Stomach smooth muscle (tissue), 2 donors: ENCODE data around the gene DIDO1.

Experiments used
- H3K27ac ChIP-seq: one replicate; pipeline ENCODE4 v1.7.0; 2013; ENCODE audit warnings: mild to moderate bottlenecking, low read length, inconsistent platforms
- H3K27me3 ChIP-seq, 2 donors: one replicate each; pipeline ENCODE4 v1.7.0; 2013; ENCODE audit warnings: low read length in 2 of 2; ENCODE audit not compliant: insufficient read depth in 2 of 2, control insufficient read depth in 1 of 2
- H3K36me3 ChIP-seq, 2 donors: one replicate each; pipeline ENCODE4 v1.7.0; 2013; ENCODE audit warnings: low read length in 2 of 2; ENCODE audit not compliant: control insufficient read depth in 2 of 2, insufficient read depth in 2 of 2
- H3K4me1 ChIP-seq: one replicate; pipeline ENCODE4 v1.7.0; 2013; ENCODE audit warnings: low read length; ENCODE audit not compliant: control insufficient read depth, insufficient read depth
- H3K4me3 ChIP-seq, 2 donors: one replicate each; pipeline ENCODE4 v1.7.0; 2013; ENCODE audit warnings: low read length in 2 of 2
- H3K9ac ChIP-seq, 2 donors: one replicate each; pipeline ENCODE4 v1.7.0; 2013; ENCODE audit warnings: low read length in 2 of 2, mild to moderate bottlenecking in 1 of 2
- H3K9me3 ChIP-seq, 2 donors: one replicate each; pipeline ENCODE4 v1.7.0; 2013; ENCODE audit warnings: low read length in 2 of 2; ENCODE audit not compliant: control insufficient read depth in 2 of 2
- donor health status: healthy.
- donor health status: Pancreatic carcinoma.

Gene DIDO1

DNA sequence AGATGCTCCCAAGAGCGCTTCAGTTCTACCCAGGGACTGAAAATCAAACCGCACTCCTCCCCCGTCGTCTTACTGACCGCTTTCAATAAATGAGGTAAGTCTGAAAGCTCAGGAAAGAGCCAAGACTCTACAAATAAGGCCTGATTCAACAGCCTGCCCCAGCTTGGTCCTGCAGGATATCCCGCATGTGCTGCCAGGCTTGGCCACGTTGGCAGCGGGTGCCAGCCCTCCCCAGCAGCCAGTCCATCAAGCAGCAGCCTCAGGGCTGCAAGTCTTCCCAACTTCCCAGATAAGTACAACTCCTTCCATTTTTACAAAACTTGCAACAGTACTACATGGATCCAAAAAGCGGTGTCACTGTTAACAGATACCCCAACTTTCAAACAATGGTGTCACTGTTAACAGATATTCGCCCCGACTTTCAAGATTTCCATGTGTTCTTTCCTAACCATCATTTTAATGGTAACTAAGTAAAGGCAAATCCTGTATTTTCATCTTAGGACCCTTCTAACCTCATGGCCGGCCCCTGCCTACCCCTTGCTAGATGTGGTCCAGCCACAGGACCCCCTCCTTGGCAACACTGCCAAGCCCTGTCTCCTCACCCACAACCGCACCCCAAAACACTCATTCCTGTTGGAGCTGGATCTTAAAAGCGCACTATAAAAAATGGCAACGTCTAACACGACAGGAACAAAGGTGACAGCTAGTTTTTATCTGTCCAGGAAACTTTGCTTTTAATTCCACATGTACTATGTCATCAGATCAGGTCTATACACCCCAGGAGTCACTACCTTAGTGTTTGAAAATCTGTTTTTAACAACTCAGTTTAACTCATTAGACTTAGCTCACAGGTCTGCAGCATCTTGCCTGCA is 28.0 kb downstream of the DIDO1 start:
- Histone ChIP-seq H3K36me3 (peaks cover 33% of the 10 kb centered on the region in 2 donors), H3K4me1 (peaks cover 30% of the 10 kb centered on the region), H3K9ac (peak overlapping the region; percentile 19 to 68), H3K9me3 (no peaks in the 10 kb centered on the region), H3K27ac (peak overlapping the region; percentile 92), H3K4me3 (peak overlapping the region in 1 of 2 donors; percentile 35), H3K27me3 (no peaks in the 10 kb centered on the region)

DNA sequence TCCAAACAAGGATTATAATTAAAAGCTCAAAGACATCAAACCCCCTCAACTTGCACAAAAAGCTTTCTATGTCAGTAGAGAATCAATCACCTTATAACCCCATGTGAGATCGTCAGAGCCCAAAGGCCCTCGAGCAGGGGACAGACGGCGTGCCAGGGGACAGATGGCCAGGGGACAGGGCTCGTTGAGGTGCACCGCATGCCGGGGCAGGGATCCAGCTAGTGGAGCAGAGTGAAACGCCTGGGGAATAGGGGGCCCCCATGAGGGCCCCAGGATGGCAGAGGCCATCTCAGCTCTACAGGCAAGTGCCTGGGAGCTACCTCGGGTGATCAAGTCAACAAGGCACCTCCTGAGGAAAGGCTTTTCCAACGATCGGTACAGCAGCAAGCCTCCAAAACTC is 28.6 kb downstream of the DIDO1 start:
- H3K36me3 ChIP-seq = peaks cover 32 to 34% of the 10 kb centered on the region in 2 donors

DNA sequence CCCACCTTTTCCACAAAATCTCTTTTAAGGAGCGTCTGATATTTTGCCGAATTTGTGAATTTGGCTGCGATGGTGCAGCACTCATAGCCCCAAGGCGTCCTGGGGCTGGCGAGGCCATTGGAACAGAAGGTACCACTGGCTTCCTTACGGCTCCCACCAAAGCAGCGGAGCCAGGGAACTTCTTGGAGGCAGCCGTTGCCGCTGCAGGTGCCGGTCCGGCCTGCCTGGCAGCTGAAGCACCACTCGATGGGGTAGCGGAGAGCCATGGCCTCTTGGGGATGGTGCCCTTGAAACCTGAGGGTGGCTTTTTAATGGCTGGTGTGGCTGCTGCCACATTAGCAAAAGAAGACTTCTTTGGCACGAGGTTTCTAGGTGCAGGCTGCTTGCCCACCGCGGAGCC is 29.8 kb downstream of the DIDO1 start:
- no peaks in the 10 kb centered on the region for H3K27me3 ChIP-seq
- no peak overlapping the region for H3K9ac ChIP-seq
- H3K4me1 ChIP-seq = peaks cover 28% of the 10 kb centered on the region
- H3K36me3 ChIP-seq = peaks cover 41% of the 10 kb centered on the region in 2 donors
- H3K9me3 ChIP-seq = no peaks in the 10 kb centered on the region
- no peak overlapping the region for H3K4me3 ChIP-seq
- H3K27ac ChIP-seq = peak overlapping the region; percentile 92

More for the DNA sequence above, 28.6 kb downstream of the DIDO1 start:
- Histone ChIP-seq H3K27me3 (no peaks in the 10 kb centered on the region), H3K9ac (peak overlapping the region; percentile 19 to 68), H3K9me3 (no peaks in the 10 kb centered on the region), H3K4me1 (peaks cover 28% of the 10 kb centered on the region), H3K27ac (peak overlapping the region; percentile 92), H3K4me3 (peak overlapping the region in 1 of 2 donors; percentile 35)

DNA sequence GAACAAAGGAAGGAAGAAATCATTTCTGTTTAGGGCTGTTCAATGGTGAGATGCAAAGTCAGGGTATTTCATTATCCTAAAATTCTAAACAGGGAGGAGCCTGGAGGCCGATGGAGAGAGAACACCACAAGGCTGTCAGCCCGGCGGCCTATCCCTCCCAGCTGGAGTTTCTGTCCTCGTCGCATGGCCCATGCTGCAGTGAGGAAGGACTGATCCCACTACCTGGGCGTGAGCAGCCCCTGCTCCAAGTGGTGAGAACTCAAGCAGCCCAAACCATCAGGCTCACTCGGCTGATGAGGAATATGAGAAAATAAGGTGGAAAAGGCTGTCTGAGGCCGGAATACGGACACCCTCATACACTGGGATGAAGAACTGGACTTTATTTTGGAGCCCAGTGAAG is 30.8 kb downstream of the DIDO1 start:
- Histone ChIP-seq H3K4me1 (peaks cover 26% of the 10 kb centered on the region), H3K36me3 (peaks cover 45 to 50% of the 10 kb centered on the region in 2 donors), H3K27ac (no peak overlapping the region), H3K4me3 (no peak overlapping the region), H3K27me3 (no peaks in the 10 kb centered on the region), H3K9ac (no peak overlapping the region), H3K9me3 (no peaks in the 10 kb centered on the region)

DNA sequence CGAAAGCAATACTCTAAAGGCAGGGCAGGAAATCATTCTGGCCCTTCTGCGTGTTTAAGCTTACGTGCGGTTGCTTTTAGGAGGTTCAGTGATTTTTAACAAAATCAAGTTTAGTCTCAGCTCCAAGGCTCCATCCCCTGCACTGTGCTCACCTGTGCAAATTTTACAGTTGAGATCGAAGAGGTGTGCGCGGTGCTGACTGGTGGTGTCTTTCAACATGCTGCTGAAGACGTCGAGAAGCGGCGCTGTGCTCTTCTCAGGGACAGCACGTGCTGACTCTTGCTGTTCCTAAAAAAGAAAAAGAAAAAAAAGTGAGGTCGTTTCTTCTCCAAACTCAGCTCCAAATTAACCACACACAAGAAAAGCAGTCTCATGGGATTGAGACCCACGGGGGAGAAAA is 32.0 kb downstream of the DIDO1 start:
- H3K27ac ChIP-seq = no peak overlapping the region
- H3K9ac ChIP-seq = no peak overlapping the region
- H3K9me3 ChIP-seq = no peaks in the 10 kb centered on the region
- peaks cover 58 to 61% of the 10 kb centered on the region in 2 donors for H3K36me3 ChIP-seq
- H3K27me3 ChIP-seq = no peaks in the 10 kb centered on the region
- H3K4me1 ChIP-seq = peaks cover 13% of the 10 kb centered on the region
- H3K4me3 ChIP-seq = no peak overlapping the region

DNA sequence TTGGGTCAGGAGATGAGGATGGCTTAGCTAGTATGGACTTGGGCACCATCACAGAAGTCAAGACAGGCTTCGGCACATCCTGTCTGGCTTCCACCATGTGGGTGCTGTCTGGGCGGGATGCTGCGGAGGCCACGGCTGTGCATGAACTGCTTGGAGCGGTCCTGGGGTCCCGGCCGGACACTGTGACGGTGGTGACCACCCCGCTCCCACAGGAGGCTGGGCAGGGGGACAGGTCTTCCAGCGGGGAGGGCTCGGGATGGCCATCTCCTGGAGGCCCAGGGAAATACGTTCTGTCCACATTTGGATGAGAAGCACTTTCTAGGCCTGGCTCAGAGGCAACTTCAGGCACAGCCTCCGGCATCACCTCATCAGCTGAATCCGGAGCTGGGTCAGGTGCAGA is 32.6 kb downstream of the DIDO1 start:
- Histone ChIP-seq H3K4me3 (no peak overlapping the region), H3K27me3 (no peaks in the 10 kb centered on the region), H3K9ac (no peak overlapping the region), H3K9me3 (no peaks in the 10 kb centered on the region), H3K27ac (no peak overlapping the region), H3K36me3 (peaks cover 64 to 67% of the 10 kb centered on the region in 2 donors), H3K4me1 (peaks cover 8% of the 10 kb centered on the region)

DNA sequence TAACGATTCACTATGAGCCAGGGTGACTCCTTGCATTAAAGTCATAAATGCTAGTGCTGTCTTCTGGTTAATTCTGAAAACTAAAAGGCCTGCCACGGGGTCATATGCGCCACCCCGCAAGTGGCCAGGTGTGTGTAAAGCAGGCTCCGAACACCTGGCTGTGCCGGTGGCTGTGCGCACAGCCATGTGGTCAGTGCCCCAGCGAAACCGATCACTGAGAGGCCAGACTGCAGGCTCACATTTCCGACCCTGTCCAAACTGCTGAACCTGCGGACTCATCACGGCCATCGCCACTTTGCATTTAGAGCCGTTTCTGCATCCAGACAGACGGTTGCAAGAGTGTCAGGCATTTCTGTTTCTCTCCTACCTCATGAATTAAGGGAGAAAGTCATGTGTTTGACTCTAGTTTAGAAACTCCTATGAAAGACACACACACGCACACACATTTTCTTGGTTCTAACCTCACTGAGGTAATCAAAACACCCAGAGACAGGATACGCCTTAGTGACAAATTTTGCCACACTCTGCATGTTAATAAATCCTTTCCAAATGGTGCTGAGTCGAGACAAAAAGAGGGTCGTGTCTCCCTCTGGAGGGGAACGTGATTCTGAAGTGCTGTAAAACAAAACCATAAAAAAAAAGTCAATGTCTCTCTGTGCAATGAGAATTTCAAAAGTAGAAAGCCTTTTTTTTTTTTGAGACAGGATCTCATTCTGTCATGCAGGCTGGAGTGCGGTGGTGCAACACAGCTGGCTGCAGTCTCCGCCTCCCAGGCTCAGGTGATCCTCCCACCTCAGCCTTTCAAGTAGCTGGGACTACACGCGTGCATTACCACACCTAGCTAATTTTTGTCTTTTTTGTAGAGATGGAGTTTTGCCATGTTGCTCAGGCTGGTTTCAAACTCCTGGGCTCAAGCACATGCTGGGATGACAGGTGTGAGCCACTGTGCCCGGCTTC is 33.7 kb downstream of the DIDO1 start:
- Histone ChIP-seq H3K4me3 (no peak overlapping the region), H3K9ac (no peak overlapping the region), H3K9me3 (no peaks in the 10 kb centered on the region), H3K27me3 (no peaks in the 10 kb centered on the region), H3K36me3 (peaks cover 73% of the 10 kb centered on the region in 2 donors), H3K27ac (no peak overlapping the region), H3K4me1 (peaks cover 5% of the 10 kb centered on the region)

DNA sequence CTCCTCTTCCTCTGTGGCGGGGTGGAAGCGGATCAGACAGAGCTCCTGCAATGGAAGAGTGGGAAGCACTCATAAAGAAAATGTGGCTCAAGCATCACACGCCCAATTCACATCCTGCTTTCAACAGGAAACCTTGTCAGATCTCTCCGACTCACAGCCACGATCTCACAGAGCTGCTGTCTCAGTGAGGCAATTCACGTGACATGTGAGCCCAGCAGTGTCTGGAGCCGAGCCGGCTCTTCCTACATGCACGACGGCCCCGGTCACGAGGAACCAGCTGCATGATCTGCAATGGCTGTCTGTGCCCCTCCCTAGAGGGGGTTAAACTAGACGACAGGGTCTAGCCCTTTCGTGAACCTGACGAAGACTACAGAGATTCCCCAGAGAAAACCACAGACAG is 35.2 kb downstream of the DIDO1 start:
- H3K27ac ChIP-seq = no peak overlapping the region
- H3K4me1 ChIP-seq = peaks cover 12% of the 10 kb centered on the region
- H3K9me3 ChIP-seq = no peaks in the 10 kb centered on the region
- H3K27me3 ChIP-seq = no peaks in the 10 kb centered on the region
- H3K36me3 ChIP-seq = peaks cover 75 to 78% of the 10 kb centered on the region in 2 donors
- H3K9ac ChIP-seq = no peak overlapping the region
- no peak overlapping the region for H3K4me3 ChIP-seq

DNA sequence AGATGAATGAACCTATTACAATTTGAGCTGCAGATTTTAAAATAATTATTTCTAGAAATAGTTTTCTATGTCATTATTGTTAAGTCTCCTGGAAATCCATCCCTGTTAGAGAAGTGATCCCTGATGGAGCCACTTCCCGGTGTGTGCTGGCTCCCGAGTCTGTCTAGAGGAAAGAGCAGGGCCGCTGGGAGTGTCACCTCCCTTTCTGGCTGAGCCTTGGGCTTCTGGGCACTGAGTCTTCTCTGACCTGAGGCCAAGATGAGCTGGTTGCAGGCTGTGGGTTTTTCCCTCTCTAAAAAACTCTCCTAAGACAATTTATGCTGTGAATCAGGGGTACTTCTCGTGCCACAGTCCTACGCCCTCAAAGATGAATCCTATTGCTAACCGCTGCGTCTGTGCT is 35.9 kb downstream of the DIDO1 start:
- H3K27me3 ChIP-seq = no peaks in the 10 kb centered on the region
- no peak overlapping the region for H3K27ac ChIP-seq
- H3K9me3 ChIP-seq = no peaks in the 10 kb centered on the region
- H3K9ac ChIP-seq = no peak overlapping the region
- H3K4me1 ChIP-seq = peaks cover 12% of the 10 kb centered on the region
- no peak overlapping the region for H3K4me3 ChIP-seq
- H3K36me3 ChIP-seq = peaks cover 68 to 72% of the 10 kb centered on the region in 2 donors

DNA sequence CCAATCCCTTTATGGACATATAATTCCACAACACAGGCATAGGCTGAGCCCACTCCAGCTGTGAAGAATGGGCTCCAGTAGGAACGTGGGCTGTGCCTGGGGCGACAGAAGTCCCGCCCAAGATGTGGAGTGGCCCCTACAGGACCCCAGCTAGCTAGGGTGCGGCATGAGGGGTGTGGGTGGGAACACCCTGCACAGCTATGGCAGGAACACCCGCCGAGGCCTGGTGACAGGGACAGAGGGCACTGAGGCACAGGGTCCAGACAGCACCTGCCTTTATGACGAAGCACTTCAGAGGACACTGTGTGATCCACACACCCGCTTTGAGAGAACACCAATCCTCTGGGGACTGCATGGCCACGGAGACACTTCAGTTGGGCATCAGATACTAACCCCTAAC is 36.4 kb downstream of the DIDO1 start:
- Histone ChIP-seq H3K27me3 (no peaks in the 10 kb centered on the region), H3K27ac (no peak overlapping the region), H3K9ac (no peak overlapping the region), H3K36me3 (peaks cover 68 to 71% of the 10 kb centered on the region in 2 donors), H3K9me3 (no peaks in the 10 kb centered on the region), H3K4me1 (peaks cover 12% of the 10 kb centered on the region), H3K4me3 (no peak overlapping the region)
